Transverse colon (tissue), 4 donors: ENCODE measurements around the gene MYRIP.

Experiments used
- CTCF ChIP-seq, 5 experiments: fragments of 200-600 bp in 3 of 5; fragments of 450-650 bp in 2 of 5; sonication (generic) in 3 of 5; IDR thresholded peaks; 1 replicate in 2 of 5; 2 replicates in 3 of 5; pipeline ENCODE4 v1.5.1; 2016 to 2017; ENCODE audit warnings: antibody characterized with exemption in 5 of 5, inconsistent platforms in 3 of 5, mild to moderate bottlenecking in 2 of 5, moderate library complexity in 1 of 5
- POLR2A ChIP-seq: fragments of 450-650 bp; IDR thresholded peaks from one replicate; pipeline ENCODE4 v1.6.1; 2016; ENCODE audit warnings: antibody characterized with exemption, mild to moderate bottlenecking, moderate library complexity
- POLR2AphosphoS5 ChIP-seq, 3 donors: sonication (generic); formaldehyde crosslinking; IDR thresholded peaks; one replicate each; pipeline ENCODE4 v1.6.1; 2016; ENCODE audit warnings: antibody characterized with exemption in 3 of 3

GRCh38 chr3:40229386-40229785, 420.0 kb downstream of the MYRIP start:
- no peak for TF ChIP-seq POLR2AphosphoS5 (IDR thresholded peaks at IDR 0.05)
- TF ChIP-seq CTCF (IDR thresholded peaks at IDR 0.05): no peak
- no peak for TF ChIP-seq POLR2A
